Naive thymus-derived CD8-positive, alpha-beta T cell (primary cell): ENCODE data around the gene CCDC136. TPM values are rescaled to one million over a fixed set of nuclear protein-coding genes. Genes with fewer than 3 reads are reported as not detected.

ENCODE experiments used
- ATAC-seq, 2 donors: fragments of 150-1000 bp; cut with Tn5 transposase in 1 of 2; sonication (Bioruptor Pico), chemical (Tn5 transposase) in 1 of 2; 1 replicate in 1 of 2; 2 replicates in 1 of 2; pipeline ENCODE4 v1.10.0; 2021; ENCODE audit warnings: mild to moderate bottlenecking in 2 of 2, moderate library complexity in 2 of 2
- POLR2A ChIA-PET: fragments of 350-600 bp; sonication (Branson Sonifier 250); formaldehyde crosslinking; loops from one replicate; lab custom pipeline; 2021; ENCODE audit warnings: antibody characterized with exemption; lab: Charles Lee
- DNase-seq, 10 donors: peaks; one replicate each; pipeline versions ENCODE4 v3.0.0 to v3.0.0-alpha.2; 2020 to 2022
- H3K27ac Mint-ChIP-seq, 10 donors: one replicate each; pipeline ENCODE4 v1.8.0; 2020 to 2022; ENCODE audit warnings: mild to moderate bottlenecking in 10 of 10, mixed read lengths in 10 of 10, moderate library complexity in 4 of 10, inconsistent platforms in 1 of 10
- H3K27me3 Mint-ChIP-seq, 5 donors: one replicate each; pipeline ENCODE4 v1.8.0; 2021 to 2022; ENCODE audit warnings: mixed read lengths in 5 of 5
- H3K36me3 Mint-ChIP-seq, 3 donors: one replicate each; pipeline ENCODE4 v1.8.0; 2020 to 2022; ENCODE audit warnings: mixed read lengths in 3 of 3, mild to moderate bottlenecking in 2 of 3, inconsistent platforms in 1 of 3
- H3K4me1 Mint-ChIP-seq, 4 donors: one replicate each; pipeline ENCODE4 v1.8.0; 2021 to 2022; ENCODE audit warnings: mixed read lengths in 4 of 4
- H3K4me3 Mint-ChIP-seq, 10 donors: one replicate each; pipeline ENCODE4 v1.8.0; 2020 to 2022; ENCODE audit warnings: mild to moderate bottlenecking in 10 of 10, mixed read lengths in 10 of 10, moderate library complexity in 6 of 10, inconsistent platforms in 1 of 10
- H3K9me3 Mint-ChIP-seq, 9 donors: one replicate each; pipeline ENCODE4 v1.8.0; 2020 to 2022; ENCODE audit warnings: mixed read lengths in 9 of 9, mild to moderate bottlenecking in 3 of 9, inconsistent platforms in 1 of 9, moderate library complexity in 1 of 9
- polyA plus RNA-seq, 3 donors: library from polyadenylated mRNA; unstranded; fragments of 300-500 nt; fragmentation: Illumina TruSeq; gene quantifications; one replicate each; pipeline ENCODE4 v1.2.3, GENCODE V29; 2021
- total RNA-seq, 8 experiments: library from RNA in 2 of 8; stranded (reverse) in 2 of 8; gene quantifications; one replicate each; pipeline ENCODE4 v1.2.3 and lab custom pipeline; 2021 to 2026

Gene CCDC136
- total RNA-seq: 10 to 100 TPM; 16.0 to 16.5 TPM
- 1 to 10 TPM in 2 of 3 donors, under 1 TPM in 1; 0.43 to 3.4 (median 1.1) TPM for polyA plus RNA-seq
- 3.0 to 18.4 (median 9.4) reads per million in 6 experiments for total RNA-seq (lab: John Stamatoyannopoulos, UW)

DNA sequence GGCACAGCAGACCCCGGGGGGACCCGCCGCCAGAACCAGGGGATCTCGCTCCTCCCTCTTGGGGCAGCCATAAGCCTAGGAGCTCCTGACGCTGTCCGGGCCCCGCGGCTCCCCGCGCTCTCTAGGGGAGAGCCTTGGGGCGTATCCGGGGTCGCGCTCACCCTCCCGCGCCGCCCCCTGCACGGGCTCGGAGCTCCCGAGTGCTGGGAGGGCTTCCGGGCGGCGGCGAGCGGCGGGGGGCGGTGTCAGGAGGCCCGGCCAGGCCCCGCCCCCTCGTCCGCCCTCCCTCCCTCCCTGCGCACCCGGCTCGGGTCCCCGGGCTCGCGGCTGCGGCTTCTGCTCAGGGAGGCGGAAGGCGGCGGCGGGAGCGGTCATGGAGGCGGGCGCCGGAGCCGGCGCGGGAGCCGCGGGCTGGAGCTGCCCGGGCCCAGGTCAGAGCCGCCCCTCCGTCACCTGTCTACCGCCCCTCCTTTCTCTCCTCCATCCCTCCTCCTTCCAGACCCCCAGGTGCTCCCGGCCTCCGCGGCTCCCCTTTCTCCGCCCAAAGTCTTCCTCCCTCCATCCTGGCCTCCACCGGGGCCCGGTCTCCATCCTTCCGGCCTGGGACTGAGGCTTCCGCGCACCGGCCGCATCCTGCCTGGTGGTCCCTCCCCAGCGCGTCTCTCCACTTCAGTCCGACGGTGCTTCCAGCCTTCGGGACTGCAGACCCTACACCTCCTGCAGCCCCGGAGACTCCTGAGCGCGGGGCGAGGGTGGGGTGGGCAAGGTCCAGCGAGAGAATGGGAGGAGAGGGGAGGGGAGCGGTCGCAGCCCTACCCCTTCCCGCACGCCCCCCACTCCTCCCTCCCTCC lies at the start of gene CCDC136:
CCDC136 (plus strand) TSS at position 848 of the 851 bp plus-strand sequence. CDS start 444 bp downstream, outside the sequence.
- POLR2A ChIA-PET: interaction anchor here (0.6 to 2.6 kb wide), 5 partner anchors 10 to 125 kb away, joined by 3 to 14 read pairs (median 3); partner anchors contain the start of gene CALU
- Mint-ChIP-seq H3K27me3 (no peaks in the 10 kb centered on the region), H3K4me1 (peaks cover 9 to 22% (median 20%) of the 10 kb centered on the region in 4 donors), H3K27ac (peak within 1 kb of the TSS in 9 of 10 donors; percentile 35 to 83 (median 72)), H3K4me3 (peak within 1 kb of the TSS; percentile 74 to 91 (median 86)), H3K36me3 (no peaks in the 10 kb centered on the region), H3K9me3 (no peaks in the 10 kb centered on the region)
- ATAC-seq (peak; percentile 90 to 91), DNase-seq (peak; percentile 63 to 91 (median 81))

GRCh38 chr7:128742206-128742605 lies 49.6 kb upstream of the CCDC136 start:
- H3K36me3 Mint-ChIP-seq: peaks cover 0 to 4% (median 0%) of the 10 kb centered on the region in 3 donors
- no peaks in the 10 kb centered on the region for H3K9me3 Mint-ChIP-seq
- no peak overlapping the region for H3K4me3 Mint-ChIP-seq
- no peaks in the 10 kb centered on the region for H3K27me3 Mint-ChIP-seq
- no peak for ATAC-seq
- peaks cover 21 to 65% (median 54%) of the 10 kb centered on the region in 4 donors for H3K4me1 Mint-ChIP-seq
- peak overlapping the region in 3 of 10 donors; percentile 0 to 11 (median 1) for H3K27ac Mint-ChIP-seq
- POLR2A ChIA-PET: interaction anchor here (0.8 to 1.3 kb wide), 2 partner anchors 14 to 121 kb away, joined by 3 to 4 read pairs; partner anchors contain the start of gene ATP6V1F
- DNase-seq: no peak

- Mint-ChIP-seq H3K4me3 (no peak overlapping the region), H3K27ac (peak overlapping the region in 2 of 10 donors; percentile 41 to 71), H3K9me3 (no peaks in the 10 kb centered on the region), H3K36me3 (peaks cover 0 to 14% (median 0%) of the 10 kb centered on the region in 3 donors), H3K27me3 (no peaks in the 10 kb centered on the region), H3K4me1 (peaks cover 26 to 68% (median 57%) of the 10 kb centered on the region in 4 donors)
- POLR2A ChIA-PET: interaction anchor here (1.3 kb wide), 1 partner anchor 120 kb away, joined by 3 read pairs; the partner anchor contains the start of gene ATP6V1F
- DNase-seq: no peak
- ATAC-seq: no peak
Observed at GRCh38 chr7:128743112-128743772, 48.5 kb upstream of the CCDC136 start.

GRCh38 chr7:128744366-128744905 lies 47.3 kb upstream of the CCDC136 start:
- POLR2A ChIA-PET: no interaction called here
- H3K4me1 Mint-ChIP-seq: peaks cover 21 to 61% (median 52%) of the 10 kb centered on the region in 4 donors
- ATAC-seq: no peak
- no peak for DNase-seq
- no peaks in the 10 kb centered on the region for H3K9me3 Mint-ChIP-seq
- H3K4me3 Mint-ChIP-seq: peak overlapping the region in 1 of 10 donors; percentile 0
- H3K27ac Mint-ChIP-seq: peak overlapping the region in 2 of 10 donors; percentile 12 to 22
- no peaks in the 10 kb centered on the region for H3K27me3 Mint-ChIP-seq
- peaks cover 0 to 25% (median 2%) of the 10 kb centered on the region in 3 donors for H3K36me3 Mint-ChIP-seq

DNA sequence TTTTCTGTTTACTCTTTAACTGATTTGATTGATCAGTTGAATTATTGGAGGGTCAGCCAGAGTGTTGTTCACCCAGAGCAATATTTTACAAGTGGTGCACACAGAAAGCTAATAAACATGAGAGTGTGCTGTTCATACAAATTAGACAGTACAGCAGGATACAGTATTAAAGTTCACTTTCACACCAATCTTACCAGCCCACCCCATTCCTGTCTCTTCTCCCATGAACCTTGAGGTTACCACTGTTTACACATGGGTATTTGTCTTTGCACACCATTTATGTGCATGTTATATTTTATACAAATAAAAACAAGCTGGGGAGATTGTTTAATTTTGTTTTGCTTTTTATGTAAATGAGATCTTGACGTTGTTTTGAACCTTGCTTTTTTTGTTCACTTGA lies 46.1 kb upstream of the CCDC136 start:
- H3K27me3 Mint-ChIP-seq: no peaks in the 10 kb centered on the region
- POLR2A ChIA-PET: no interaction called here
- DNase-seq (no peak), ATAC-seq (no peak)
- H3K4me3 Mint-ChIP-seq: no peak overlapping the region
- no peaks in the 10 kb centered on the region for H3K9me3 Mint-ChIP-seq
- peaks cover 0 to 38% (median 9%) of the 10 kb centered on the region in 3 donors for H3K36me3 Mint-ChIP-seq
- peaks cover 19 to 51% (median 43%) of the 10 kb centered on the region in 4 donors for H3K4me1 Mint-ChIP-seq
- peak overlapping the region in 1 of 10 donors; percentile 27 for H3K27ac Mint-ChIP-seq

- DNase-seq (no peak), ATAC-seq (no peak)
- Mint-ChIP-seq H3K27me3 (no peaks in the 10 kb centered on the region), H3K4me1 (peaks cover 13 to 35% (median 27%) of the 10 kb centered on the region in 4 donors), H3K27ac (peak overlapping the region in 3 of 10 donors; percentile 22 to 82 (median 44)), H3K4me3 (no peak overlapping the region), H3K9me3 (no peaks in the 10 kb centered on the region), H3K36me3 (peaks cover 0 to 51% (median 9%) of the 10 kb centered on the region in 3 donors)
- POLR2A ChIA-PET: no interaction called here
Observed at GRCh38 chr7:128747327-128748079, 44.3 kb upstream of the CCDC136 start.

DNA sequence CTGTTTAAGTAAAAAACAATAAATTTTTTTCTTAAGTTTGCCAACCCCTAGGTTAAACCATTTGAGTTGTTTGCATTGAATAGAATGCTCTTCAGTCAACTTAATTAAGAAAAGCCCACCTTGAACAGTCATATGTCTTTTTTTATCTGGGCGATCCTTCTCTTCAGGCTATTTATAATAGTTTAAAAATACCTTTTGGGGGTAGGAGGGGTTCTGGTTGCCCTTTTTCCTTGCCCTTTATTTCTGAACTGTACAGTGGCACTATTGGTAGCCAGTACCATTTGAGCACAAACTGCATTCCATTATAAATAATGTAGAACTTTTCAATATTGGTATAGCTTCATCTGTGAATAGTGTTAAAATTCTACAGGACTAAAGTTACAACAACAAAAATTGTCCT lies 39.5 kb upstream of the CCDC136 start:
- POLR2A ChIA-PET: no interaction called here

DNA sequence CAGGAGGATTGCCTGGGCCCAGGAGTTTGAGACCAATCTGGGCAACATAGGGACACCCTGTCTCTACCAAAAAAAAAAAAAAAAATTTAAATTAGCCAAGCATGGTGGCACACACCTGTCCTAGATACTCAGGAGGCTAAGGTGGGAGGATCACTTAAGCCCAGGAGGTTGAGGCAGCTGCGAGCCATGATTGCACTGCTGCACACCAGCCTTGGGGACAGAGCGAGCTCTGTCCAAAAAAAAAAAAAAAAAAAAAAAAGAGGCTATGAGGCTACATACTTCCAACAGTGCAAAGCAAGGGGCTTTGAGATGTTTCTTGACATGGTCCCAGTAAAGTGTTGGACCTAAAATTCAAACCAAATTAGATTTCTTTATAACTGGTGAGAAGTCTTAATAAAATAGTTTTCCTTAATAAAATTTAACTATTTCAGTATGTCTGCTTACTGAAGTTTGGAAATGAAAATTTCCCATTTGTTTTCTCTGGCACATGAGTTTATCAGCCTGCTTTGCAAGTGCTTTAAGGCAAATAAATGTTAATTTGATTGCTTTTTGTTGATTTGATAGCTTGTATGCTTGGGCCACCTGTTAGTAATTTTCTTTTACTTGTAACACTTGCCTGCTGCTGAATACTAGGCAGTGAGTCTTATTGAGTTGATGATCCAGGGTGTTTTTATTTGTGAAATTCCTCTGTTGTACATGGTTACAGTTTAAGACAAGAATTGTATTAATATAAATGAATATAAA lies 36.5 kb upstream of the CCDC136 start:
- Mint-ChIP-seq H3K4me3 (no peak overlapping the region), H3K27me3 (no peaks in the 10 kb centered on the region), H3K9me3 (no peaks in the 10 kb centered on the region), H3K4me1 (peaks cover 0 to 9% (median 0%) of the 10 kb centered on the region in 4 donors), H3K36me3 (peaks cover 0 to 82% (median 13%) of the 10 kb centered on the region in 3 donors), H3K27ac (no peak overlapping the region)
- DNase-seq: no peak
- POLR2A ChIA-PET: interaction anchor here (0.6 kb wide), 1 partner anchor 309 kb away, joined by 4 read pairs; no protein-coding TSS in a partner anchor
- no peak for ATAC-seq

More for the DNA sequence above, 39.5 kb upstream of the CCDC136 start:
- Mint-ChIP-seq H3K9me3 (no peaks in the 10 kb centered on the region), H3K27me3 (no peaks in the 10 kb centered on the region), H3K27ac (no peak overlapping the region), H3K4me3 (no peak overlapping the region), H3K4me1 (peaks cover 5 to 20% (median 8%) of the 10 kb centered on the region in 4 donors), H3K36me3 (peaks cover 0 to 84% (median 17%) of the 10 kb centered on the region in 3 donors)
- DNase-seq (no peak), ATAC-seq (no peak)

- POLR2A ChIA-PET: interaction anchor here (0.6 to 1.3 kb wide), 4 partner anchors 14 to 308 kb away, joined by 3 to 4 read pairs (median 4); no protein-coding TSS in a partner anchor
- peaks cover 0 to 81% (median 10%) of the 10 kb centered on the region in 3 donors for H3K36me3 Mint-ChIP-seq
- H3K9me3 Mint-ChIP-seq: no peaks in the 10 kb centered on the region
- DNase-seq (no peak), ATAC-seq (no peak)
- no peak overlapping the region for H3K4me3 Mint-ChIP-seq
- H3K27me3 Mint-ChIP-seq: no peaks in the 10 kb centered on the region
- no peak overlapping the region for H3K27ac Mint-ChIP-seq
- H3K4me1 Mint-ChIP-seq: peaks cover 0 to 9% (median 0%) of the 10 kb centered on the region in 4 donors
Observed at GRCh38 chr7:128755819-128756476, 35.8 kb upstream of the CCDC136 start.

DNA sequence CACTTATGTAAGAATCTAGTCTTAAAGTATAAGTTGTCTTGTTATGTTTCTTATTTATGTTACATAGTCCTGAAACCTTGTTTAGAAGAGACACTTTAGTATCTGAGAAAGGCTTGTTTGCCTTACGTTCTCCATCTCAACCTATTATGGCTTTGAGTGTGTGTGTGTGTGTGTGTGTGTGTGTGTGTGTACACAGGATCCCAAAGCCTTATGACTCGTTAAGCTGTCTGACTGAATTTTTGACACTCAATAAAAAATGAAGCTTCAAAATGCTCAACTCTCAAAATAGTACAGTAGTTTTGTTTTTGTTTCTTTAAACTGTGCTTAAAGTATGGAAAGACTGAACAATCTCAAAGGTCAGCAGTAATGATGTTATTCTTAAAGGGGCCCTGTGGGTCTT lies 34.6 kb upstream of the CCDC136 start:
- peak overlapping the region in 1 of 10 donors; percentile 18 for H3K27ac Mint-ChIP-seq
- H3K4me3 Mint-ChIP-seq: no peak overlapping the region
- H3K27me3 Mint-ChIP-seq: no peaks in the 10 kb centered on the region
- DNase-seq: no peak
- peaks cover 0 to 9% (median 0%) of the 10 kb centered on the region in 4 donors for H3K4me1 Mint-ChIP-seq
- POLR2A ChIA-PET: interaction anchor here (1.3 kb wide), 1 partner anchor 20 kb away, joined by 4 read pairs; no protein-coding TSS in a partner anchor
- ATAC-seq: no peak
- H3K9me3 Mint-ChIP-seq: no peaks in the 10 kb centered on the region
- peaks cover 0 to 86% (median 15%) of the 10 kb centered on the region in 3 donors for H3K36me3 Mint-ChIP-seq
